H1 (cell line): ENCODE data around the gene DIP2C. TPM values are rescaled to one million over a fixed set of nuclear protein-coding genes. Genes with fewer than 3 reads are reported as not detected.
"Not testable (repeated sequence)": the region's sequence is repeated elsewhere in the genome, so short reads cannot be mapped to it uniquely, and the experiment has no call there.

ENCODE experiments used
- CTCF ChIA-PET: fragments of 300-600 bp; sonication (Branson Sonifier 250); formaldehyde crosslinking; loops from one replicate; lab custom pipeline; 2021; ENCODE audit not compliant: partially characterized antibody; lab: Charles Lee
- POLR2A ChIA-PET: fragments of 300-600 bp; sonication (Branson Sonifier 250); formaldehyde crosslinking; loops from one replicate; lab custom pipeline; 2021; ENCODE audit warnings: inconsistent platforms; ENCODE audit not compliant: partially characterized antibody; lab: Charles Lee
- DNase-seq, 2 experiments: peaks; one replicate each; pipeline versions ENCODE4 v3.0.0 to v3.0.0-alpha.2; 2010 to 2022; ENCODE audit warnings: low spot score in 2 of 2, low read depth in 1 of 2, mixed read lengths in 1 of 2
- FAIRE-seq: peaks from 2 replicates; lab custom pipeline; 2011; peaks lifted over from hg19 to GRCh38; lab: Jason Lieb, UNC
- H2AFZ ChIP-seq: 2 replicates; pipeline ENCODE4 v1.8.1; 2012; ENCODE audit warnings: low read length, inconsistent platforms
- H2AK5ac ChIP-seq: 2 replicates; pipeline ENCODE4 v1.6.1; 2013; ENCODE audit warnings: low read depth, low read length
- H2BK120ac ChIP-seq: replicated peaks from 2 replicates; pipeline ENCODE3; 2013; ENCODE audit warnings: low read depth, low read length, inconsistent platforms
- H2BK12ac ChIP-seq: 2 replicates; pipeline ENCODE4 v1.6.1; 2013; ENCODE audit warnings: low read depth, low read length
- H2BK15ac ChIP-seq: 2 replicates; pipeline ENCODE4 v1.6.1; 2013; ENCODE audit warnings: low read length
- H2BK20ac ChIP-seq: 2 replicates; pipeline ENCODE4 v1.6.1; 2013; ENCODE audit warnings: low read length
- H2BK5ac ChIP-seq: 2 replicates; pipeline ENCODE4 v1.6.1; 2013; ENCODE audit warnings: low read depth, low read length
- H3K14ac ChIP-seq: 2 replicates; pipeline ENCODE4 v1.6.1; 2013; ENCODE audit warnings: inconsistent platforms; ENCODE audit not compliant: insufficient read length
- H3K18ac ChIP-seq: 2 replicates; pipeline ENCODE4 v1.6.1; 2013; ENCODE audit warnings: low read length; ENCODE audit errors: extremely low read depth
- H3K23ac ChIP-seq: 2 replicates; pipeline ENCODE4 v1.6.1; 2013; ENCODE audit warnings: inconsistent platforms; ENCODE audit not compliant: insufficient read length
- H3K23me2 ChIP-seq: 2 replicates; pipeline ENCODE4 v1.6.1; 2013; ENCODE audit warnings: low read depth, low read length
- H3K27ac ChIP-seq: 2 replicates; pipeline ENCODE4 v1.6.1; 2011; ENCODE audit warnings: low read depth, low read length, inconsistent platforms
- H3K27me3 ChIP-seq, 4 experiments: replicated peaks in 1 of 4; 1 replicate in 1 of 4; 2 replicates in 3 of 4; pipeline versions ENCODE4 v1.6.1 to v1.8.1; 2011 to 2013; ENCODE audit warnings: low read length in 3 of 4, mild to moderate bottlenecking in 3 of 4, inconsistent platforms in 2 of 4, mixed read lengths in 2 of 4, moderate library complexity in 1 of 4; ENCODE audit not compliant: control insufficient read depth in 3 of 4, insufficient read depth in 3 of 4; ENCODE audit errors: extremely low read depth in 1 of 4
- H3K36me3 ChIP-seq, 4 experiments: 2 replicates each; pipeline versions ENCODE4 v1.6.1 to v1.8.1; 2011 to 2013; ENCODE audit warnings: mild to moderate bottlenecking in 4 of 4, low read length in 3 of 4, moderate library complexity in 2 of 4, control low read depth in 1 of 4, inconsistent platforms in 1 of 4; ENCODE audit not compliant: insufficient read depth in 4 of 4, control insufficient read depth in 2 of 4
- H3K4ac ChIP-seq: replicated peaks from 2 replicates; pipeline ENCODE3; 2013; ENCODE audit warnings: low read length, low read depth, mixed read lengths, inconsistent platforms; ENCODE audit not compliant: insufficient read length
- H3K4me1 ChIP-seq, 4 experiments: replicated peaks in 1 of 4; 1 replicate in 1 of 4; 2 replicates in 3 of 4; pipeline versions ENCODE4 v1.6.1 to v1.8.1; 2011 to 2013; ENCODE audit warnings: low read length in 3 of 4, inconsistent platforms in 2 of 4, mixed read lengths in 1 of 4; ENCODE audit not compliant: insufficient read depth in 4 of 4, control insufficient read depth in 3 of 4
- H3K4me2 ChIP-seq, 2 experiments: 2 replicates each; pipeline versions ENCODE4 v1.6.1 to v1.8.1; 2011 to 2013; ENCODE audit warnings: low read depth in 2 of 2, low read length in 2 of 2, control low read depth in 1 of 2, inconsistent platforms in 1 of 2, mild to moderate bottlenecking in 1 of 2; ENCODE audit not compliant: insufficient read depth in 1 of 2
- H3K4me3 ChIP-seq, 4 experiments: fragments of 200-600, 300-600 bp in 1 of 4; sonication (generic), shearing (Covaris generic), sonication (Bioruptor Twin) in 1 of 4; 2 replicates each; pipeline versions ENCODE4 v1.5.1 to v1.8.1; 2011 to 2016; ENCODE audit warnings: low read length in 4 of 4, low read depth in 3 of 4, control low read depth in 2 of 4, inconsistent platforms in 2 of 4, mild to moderate bottlenecking in 2 of 4, mixed read lengths in 1 of 4, moderate library complexity in 1 of 4; ENCODE audit not compliant: insufficient read depth in 2 of 4; ENCODE audit errors: extremely low read depth in 1 of 4
- H3K56ac ChIP-seq: replicated peaks from 2 replicates; pipeline ENCODE3; 2013; ENCODE audit warnings: low read depth, mild to moderate bottlenecking, mixed read lengths, low read length, inconsistent platforms; ENCODE audit not compliant: insufficient read length
- H3K79me1 ChIP-seq: 2 replicates; pipeline ENCODE4 v1.6.1; 2013; ENCODE audit warnings: low read depth, low read length, control low read depth
- H3K79me2 ChIP-seq, 2 experiments: 2 replicates each; pipeline versions ENCODE4 v1.6.1 to v1.8.1; 2012 to 2013; ENCODE audit warnings: low read length in 2 of 2, mild to moderate bottlenecking in 2 of 2, inconsistent platforms in 1 of 2; ENCODE audit not compliant: insufficient read depth in 2 of 2, control insufficient read depth in 1 of 2
- H3K9ac ChIP-seq, 4 experiments: replicated peaks in 1 of 4; 1 replicate in 1 of 4; 2 replicates in 3 of 4; pipeline versions ENCODE4 v1.6.1 to v1.8.1; 2011 to 2013; ENCODE audit warnings: low read depth in 3 of 4, low read length in 3 of 4, control low read depth in 2 of 4, mild to moderate bottlenecking in 2 of 4, moderate library complexity in 2 of 4, inconsistent platforms in 1 of 4; ENCODE audit errors: extremely low read depth in 1 of 4
- H3K9me3 ChIP-seq, 2 experiments: 2 replicates each; pipeline versions ENCODE4 v1.6.1 to v1.8.1; 2012 to 2013; ENCODE audit warnings: mild to moderate bottlenecking in 2 of 2, moderate library complexity in 2 of 2, control low read depth in 1 of 2, inconsistent platforms in 1 of 2, low read depth in 1 of 2, low read length in 1 of 2, mixed read lengths in 1 of 2; ENCODE audit not compliant: insufficient read depth in 2 of 2
- H4K20me1 ChIP-seq, 2 experiments: replicated peaks in 1 of 2; 2 replicates each; pipeline versions ENCODE3 to v1.8.1; 2011 to 2013; ENCODE audit warnings: inconsistent platforms in 2 of 2, low read length in 2 of 2, mild to moderate bottlenecking in 1 of 2; ENCODE audit not compliant: insufficient read depth in 2 of 2, control insufficient read depth in 1 of 2
- H4K5ac ChIP-seq: 2 replicates; pipeline ENCODE4 v1.6.1; 2013; ENCODE audit warnings: low read length, low read depth, mixed read lengths, inconsistent platforms; ENCODE audit not compliant: insufficient read length
- H4K8ac ChIP-seq: 2 replicates; pipeline ENCODE4 v1.8.0; 2013; ENCODE audit warnings: mild to moderate bottlenecking, moderate library complexity, low read length, inconsistent platforms; ENCODE audit not compliant: insufficient read depth; ENCODE audit errors: extremely low read depth
- H4K91ac ChIP-seq: replicated peaks from 2 replicates; pipeline ENCODE3; 2013; ENCODE audit warnings: low read length, mixed read lengths, inconsistent platforms; ENCODE audit not compliant: insufficient read length
- WGBS, 2 experiments: shearing (Covaris generic) in 1 of 2; methylation state at CpG; one replicate each; pipeline versions ENCODE4 v1.1.6 to v1.1.7; 2013 to 2015; ENCODE audit warnings: low lambda C conversion rate in 2 of 2, mixed read lengths in 2 of 2, inconsistent platforms in 1 of 2, low coverage in 1 of 2, missing lambda C conversion rate in 1 of 2; ENCODE audit not compliant: insufficient replicate concordance in 2 of 2, insufficient coverage in 1 of 2, insufficient read length in 1 of 2; ENCODE audit errors: extremely low coverage in 1 of 2, missing lambda C conversion rate in 1 of 2; 5-methylcytosine and 5-hydroxymethylcytosine counted together
- polyA plus RNA-seq, 7 experiments: library from polyadenylated mRNA; depleted of rRNA in 3 of 7; stranded (reverse) in 5 of 7; unstranded in 2 of 7; fragments of >200 nt in 5 of 7; fragments of 200-250 nt in 2 of 7; gene quantifications; 1 replicate in 5 of 7; 2 replicates in 1 of 7; 4 replicates in 1 of 7; pipeline versions ENCODE4 v1.2.1 to v1.2.3, GENCODE V29; 2011 to 2013; ENCODE audit warnings: missing spikeins in 2 of 7, mixed read lengths in 2 of 7
- total RNA-seq: library from RNA; stranded (reverse); fragmentation: NEBNext Ultra II Directional; extraction: Animal tissue kit (Norgen Biotek cat#: 25700); gene quantifications from 2 replicates; pipeline ENCODE4 v1.2.1, GENCODE V29; 2021
- TF ChIP-seq, protein P1 (sequence below), 3 experiments: IDR thresholded peaks; 1 replicate in 2 of 3; 2 replicates in 1 of 3; pipeline versions ENCODE4 v1.5.1 to v1.6.1; 2011; ENCODE audit warnings: low read length in 3 of 3, mild to moderate bottlenecking in 3 of 3, inconsistent platforms in 2 of 3, low read depth in 1 of 3, moderate library complexity in 1 of 3; ENCODE audit not compliant: insufficient read depth in 1 of 3; ENCODE audit errors: control extremely low read depth in 1 of 3

The DIP2C gene
- total and polyA plus RNA-seq, 2 of the 8 experiments (the other 6 are each of a cell fraction or from before 2014, with no cell fraction given), result 3.8 to 9.3 TPM

GRCh38 chr10:427761-428519 lies 261.5 kb downstream of the DIP2C start (continued):
- TF ChIP-seq, protein P1, sequence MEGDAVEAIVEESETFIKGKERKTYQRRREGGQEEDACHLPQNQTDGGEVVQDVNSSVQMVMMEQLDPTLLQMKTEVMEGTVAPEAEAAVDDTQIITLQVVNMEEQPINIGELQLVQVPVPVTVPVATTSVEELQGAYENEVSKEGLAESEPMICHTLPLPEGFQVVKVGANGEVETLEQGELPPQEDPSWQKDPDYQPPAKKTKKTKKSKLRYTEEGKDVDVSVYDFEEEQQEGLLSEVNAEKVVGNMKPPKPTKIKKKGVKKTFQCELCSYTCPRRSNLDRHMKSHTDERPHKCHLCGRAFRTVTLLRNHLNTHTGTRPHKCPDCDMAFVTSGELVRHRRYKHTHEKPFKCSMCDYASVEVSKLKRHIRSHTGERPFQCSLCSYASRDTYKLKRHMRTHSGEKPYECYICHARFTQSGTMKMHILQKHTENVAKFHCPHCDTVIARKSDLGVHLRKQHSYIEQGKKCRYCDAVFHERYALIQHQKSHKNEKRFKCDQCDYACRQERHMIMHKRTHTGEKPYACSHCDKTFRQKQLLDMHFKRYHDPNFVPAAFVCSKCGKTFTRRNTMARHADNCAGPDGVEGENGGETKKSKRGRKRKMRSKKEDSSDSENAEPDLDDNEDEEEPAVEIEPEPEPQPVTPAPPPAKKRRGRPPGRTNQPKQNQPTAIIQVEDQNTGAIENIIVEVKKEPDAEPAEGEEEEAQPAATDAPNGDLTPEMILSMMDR (IDR thresholded peaks at IDR 0.05; ENCODE audit: control extremely low read depth in 1 of 3, insufficient read depth in 1 of 3, low read depth in 1 of 3, low read length in 3 of 3), result no peak

- 95% methylated on average over 12 of the region's 12 CpGs; no CpG with 5 or more reads in 1 of the 2 experiments for WGBS, 2 experiments
- H2AK5ac ChIP-seq, H3K23ac ChIP-seq, POLR2A ChIA-PET, H4K91ac ChIP-seq, H3K18ac ChIP-seq, H3K27ac ChIP-seq, H3K79me1 ChIP-seq, H3K4ac ChIP-seq, H4K8ac ChIP-seq, H3K36me3 ChIP-seq, CTCF ChIA-PET, H3K4me2 ChIP-seq, H2BK20ac ChIP-seq, H2BK120ac ChIP-seq, H3K23me2 ChIP-seq, H2AFZ ChIP-seq, H2BK12ac ChIP-seq, H3K27me3 ChIP-seq, H2BK5ac ChIP-seq, H3K4me3 ChIP-seq, H4K5ac ChIP-seq, H3K56ac ChIP-seq, H3K79me2 ChIP-seq, H3K9ac ChIP-seq, H3K14ac ChIP-seq, H2BK15ac ChIP-seq, DNase-seq, H3K4me1 ChIP-seq, H4K20me1 ChIP-seq, H3K9me3 ChIP-seq, FAIRE-seq: not testable (repeated sequence)
Observed at GRCh38 chr10:425365-425764, 264.1 kb downstream of the DIP2C start.
